GM18502 (cell line): Measurements from ENCODE around the gene RALGPS1.
A peak's percentile ranks its signal among the peaks of the same experiment; 100 is the strongest.

ENCODE experiments used
- ATAC-seq: cut with Tn5 transposase; IDR thresholded peaks from one replicate; pipeline ENCODE4 v1.9.1; 2021; ENCODE audit warnings: mild to moderate bottlenecking; ENCODE audit not compliant: unreplicated experiment, poor library complexity

Gene RALGPS1

DNA sequence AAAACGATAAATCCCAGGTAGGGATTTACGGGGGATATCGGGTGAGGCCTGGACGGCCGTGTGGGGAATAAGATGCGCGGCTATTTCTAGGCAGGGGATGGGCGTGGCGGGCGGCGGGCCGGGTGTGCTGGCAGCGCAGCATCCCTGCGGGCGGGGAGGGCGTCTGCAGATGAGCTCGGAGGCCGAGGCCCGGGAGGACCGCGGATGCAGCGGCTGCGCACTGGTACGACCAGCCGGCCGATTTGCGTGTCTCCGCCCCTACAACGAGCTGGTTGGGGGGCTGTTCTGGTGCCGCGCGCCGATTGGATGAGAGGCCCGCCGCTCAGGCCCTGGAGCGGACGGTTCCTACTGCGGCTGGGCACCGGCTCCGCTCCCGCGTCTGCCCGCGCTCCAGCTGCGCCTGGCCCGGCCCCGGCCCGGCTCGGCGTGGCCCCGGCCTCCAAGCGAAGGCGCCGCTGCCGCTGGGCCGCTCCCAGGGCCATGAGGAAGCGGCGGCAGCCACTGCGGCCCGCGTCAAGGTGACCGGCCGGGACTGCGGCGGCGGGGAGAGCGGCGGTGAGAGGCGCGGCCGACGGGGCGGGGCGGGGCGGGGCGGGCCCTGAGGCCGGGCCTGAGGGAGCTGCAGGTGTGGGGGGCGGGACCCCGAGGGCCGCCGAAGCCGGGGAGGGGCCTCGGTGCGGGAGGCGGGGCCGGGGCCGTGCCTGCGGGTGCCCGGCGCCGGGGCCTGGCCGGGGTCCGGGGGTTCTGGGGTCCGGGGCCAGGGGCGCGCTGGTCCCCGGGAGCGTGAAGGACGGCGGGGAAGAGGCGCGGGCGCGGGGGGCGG lies at the start of gene RALGPS1:
Gene RALGPS1, plus strand, starts transcription at position 325 of the 823 bp plus-strand sequence. CDS start 47,508 bp downstream, outside the sequence.
- peak; percentile 98 for ATAC-seq

GRCh38 chr9:126869368-126869767 lies 45.2 kb upstream of the RALGPS1 start:
- no peak for ATAC-seq

GRCh38 chr9:126872516-126872915 lies 42.1 kb upstream of the RALGPS1 start:
- ATAC-seq: no peak

DNA sequence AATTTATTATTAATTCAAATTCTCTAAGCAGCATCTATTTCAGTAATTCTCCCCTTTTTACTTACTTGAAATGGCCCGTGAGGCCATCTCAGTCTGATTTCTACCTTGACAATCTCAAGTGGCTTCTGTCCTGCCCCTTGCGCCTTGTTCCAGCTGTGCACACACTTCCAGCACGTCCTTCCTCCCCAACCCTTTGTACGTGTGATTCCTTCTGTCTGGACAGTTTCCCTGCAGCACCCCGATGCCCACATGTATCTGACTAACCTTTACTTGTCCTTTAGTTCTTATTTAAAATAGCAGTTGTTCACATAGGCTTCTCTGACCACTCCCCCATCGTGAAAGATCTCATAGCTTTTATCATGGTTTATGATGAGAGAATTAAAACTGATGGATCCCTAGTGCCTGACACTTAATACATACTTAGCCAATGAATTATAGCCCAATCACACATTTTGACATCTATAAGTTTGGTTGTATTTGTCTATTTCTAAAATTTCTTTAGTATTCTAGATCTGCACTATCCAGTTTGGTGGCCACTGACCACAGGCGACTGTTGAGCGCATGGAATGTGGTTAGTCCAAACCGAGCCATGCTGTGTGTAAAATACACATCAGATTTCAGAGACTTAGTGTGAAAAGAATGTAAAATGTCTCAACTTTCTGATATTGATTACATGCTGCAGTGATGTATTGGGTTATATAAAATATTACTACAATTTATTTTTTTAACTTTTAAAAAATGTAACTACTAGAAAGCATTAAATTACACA lies 39.9 kb upstream of the RALGPS1 start:
- ATAC-seq: no peak

DNA sequence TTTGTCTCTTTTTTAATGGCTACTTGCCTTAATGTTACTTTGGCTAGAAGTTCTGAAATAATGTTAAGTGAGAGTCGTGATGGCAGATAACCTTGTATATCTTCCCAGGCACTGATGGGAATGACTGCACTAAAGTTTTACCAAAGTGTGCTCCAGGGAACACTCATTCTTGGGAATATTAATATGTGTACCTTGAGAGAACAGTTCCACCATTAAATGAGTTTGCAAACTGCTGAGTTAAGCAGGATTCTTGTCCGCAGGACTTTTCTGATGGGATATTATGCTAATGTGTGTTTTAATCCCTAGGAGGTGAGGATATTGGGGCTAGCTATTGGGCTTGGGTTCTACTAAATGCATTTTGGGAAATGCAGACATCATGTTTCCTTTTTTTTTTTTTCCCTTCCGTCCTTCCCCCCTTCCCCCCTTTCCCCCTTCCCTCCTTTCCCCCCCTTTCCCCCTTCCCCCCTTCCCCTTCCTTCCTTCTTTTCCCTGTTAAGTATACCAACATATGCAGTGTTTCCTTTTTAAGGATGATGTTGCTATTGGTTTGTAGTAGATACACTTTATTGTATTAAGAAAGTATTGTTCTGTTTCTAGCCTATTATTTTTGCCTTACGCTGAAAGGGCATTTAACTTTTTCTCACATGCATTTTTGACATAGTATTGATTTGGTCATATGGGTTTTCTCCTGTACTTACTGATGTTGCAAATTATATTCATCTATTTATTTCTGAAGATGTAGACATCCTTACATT lies 38.6 kb upstream of the RALGPS1 start:
- ATAC-seq: no peak

DNA sequence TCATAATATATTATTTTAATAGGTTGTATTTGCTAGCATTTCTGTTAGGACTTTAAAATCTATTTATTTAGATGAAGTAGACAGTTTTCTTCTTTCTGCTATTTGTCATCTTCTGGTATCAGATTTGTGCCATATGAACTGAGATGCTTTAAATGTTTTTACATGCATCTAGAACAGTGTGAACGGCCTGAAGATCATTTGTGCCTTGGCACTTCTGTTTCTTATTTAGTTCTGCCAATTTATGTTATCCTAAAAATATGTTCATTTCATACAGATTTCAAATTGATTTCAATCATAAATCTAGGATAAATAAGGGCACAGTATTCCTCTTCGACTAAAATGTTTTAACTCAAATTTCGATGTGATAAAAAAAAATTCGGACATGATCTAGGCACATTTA lies 38.1 kb upstream of the RALGPS1 start:
- ATAC-seq: no peak

DNA sequence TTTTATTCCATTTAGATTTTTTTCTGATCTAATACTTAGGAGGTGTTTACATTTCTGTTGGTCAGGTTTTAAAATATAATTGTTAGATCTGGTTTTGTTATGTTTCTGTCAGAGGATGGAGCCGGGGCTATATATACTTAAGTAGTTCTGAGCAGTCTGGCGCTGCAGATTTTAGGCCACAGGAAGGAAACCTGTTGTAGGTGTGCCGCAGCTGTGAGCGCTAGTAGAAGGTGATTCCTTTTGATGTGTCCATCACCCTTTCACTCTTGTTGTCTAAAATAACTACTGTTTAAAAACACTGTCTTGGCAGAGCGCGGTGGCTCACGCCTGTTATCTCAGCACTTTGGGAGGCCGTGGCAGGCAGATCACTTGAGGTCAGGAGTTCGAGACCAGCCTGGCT lies 37.2 kb upstream of the RALGPS1 start:
- ATAC-seq: no peak

GRCh38 chr9:126879288-126879687 lies 35.3 kb upstream of the RALGPS1 start:
- no peak for ATAC-seq

DNA sequence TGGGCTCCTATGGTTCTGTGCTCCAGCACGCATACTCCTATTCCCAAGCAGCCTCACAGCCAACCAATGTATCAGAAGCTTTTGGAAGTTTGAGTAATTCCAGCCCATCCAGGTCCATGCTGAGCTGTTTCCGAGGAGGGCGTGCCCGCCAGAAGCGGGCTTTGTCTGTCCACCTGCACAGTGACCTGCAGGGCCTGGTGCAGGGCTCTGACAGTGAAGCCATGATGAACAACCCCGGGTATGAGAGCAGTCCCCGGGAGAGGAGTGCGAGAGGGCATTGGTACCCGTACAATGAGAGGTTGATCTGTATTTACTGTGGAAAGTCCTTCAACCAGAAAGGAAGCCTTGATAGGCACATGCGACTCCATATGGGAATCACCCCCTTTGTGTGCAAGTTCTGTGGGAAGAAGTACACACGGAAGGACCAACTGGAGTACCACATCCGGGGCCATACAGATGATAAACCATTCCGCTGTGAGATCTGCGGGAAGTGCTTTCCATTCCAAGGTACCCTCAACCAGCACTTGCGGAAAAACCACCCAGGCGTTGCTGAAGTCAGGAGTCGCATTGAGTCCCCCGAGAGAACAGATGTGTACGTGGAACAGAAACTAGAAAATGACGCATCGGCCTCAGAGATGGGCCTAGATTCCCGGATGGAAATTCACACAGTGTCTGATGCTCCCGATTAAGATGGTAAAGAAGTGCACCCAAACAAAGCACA lies 34.2 kb upstream of the RALGPS1 start:
- no peak for ATAC-seq

- ATAC-seq: no peak
Measured at GRCh38 chr9:126880947-126881332, 33.6 kb upstream of the RALGPS1 start.

DNA sequence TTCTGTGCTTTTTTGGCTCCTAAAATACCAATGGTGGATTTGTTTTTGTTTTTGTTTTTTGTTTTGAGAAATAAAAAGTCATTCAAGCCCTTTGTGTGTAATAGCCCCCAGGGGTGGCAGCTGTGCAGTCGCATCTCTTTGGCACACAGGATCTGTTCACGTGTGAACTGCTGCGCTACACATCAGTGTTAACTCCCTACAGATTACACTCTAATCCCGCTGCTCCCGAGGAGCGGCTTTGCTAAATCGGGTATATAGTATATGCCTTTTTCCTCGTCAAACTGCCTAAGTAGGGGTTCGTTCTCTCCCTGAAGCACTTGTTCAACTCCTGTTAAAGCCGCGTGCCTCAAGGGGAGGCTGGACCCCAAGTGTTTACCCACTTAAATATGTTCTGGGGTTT lies 31.8 kb upstream of the RALGPS1 start:
- ATAC-seq: no peak

DNA sequence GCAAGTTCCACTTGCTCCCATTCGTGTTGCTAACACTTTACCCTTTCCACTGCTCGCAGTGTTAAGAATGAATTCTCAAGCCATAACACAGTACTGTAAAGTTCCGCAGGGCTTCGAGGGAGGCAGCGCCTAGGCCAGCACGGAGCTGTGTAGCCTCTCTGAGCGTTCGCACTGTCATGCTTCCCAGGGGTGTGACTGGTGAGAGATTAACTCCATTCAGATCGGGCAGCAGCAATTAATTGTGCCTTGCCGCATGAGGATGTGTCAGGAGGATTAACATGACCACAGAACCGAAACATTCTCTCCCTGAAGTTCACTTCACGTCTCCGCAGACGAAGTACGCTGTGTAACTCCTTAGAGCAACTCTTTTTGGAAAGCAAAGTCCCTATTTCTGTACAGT lies 30.9 kb upstream of the RALGPS1 start:
- ATAC-seq: no peak

- ATAC-seq: no peak
Measured at GRCh38 chr9:126885131-126885641, 29.4 kb upstream of the RALGPS1 start.

- ATAC-seq: no peak
Measured at GRCh38 chr9:126886034-126886822, 28.4 kb upstream of the RALGPS1 start.

- no peak for ATAC-seq
Measured at GRCh38 chr9:126886897-126887296, 27.7 kb upstream of the RALGPS1 start.

DNA sequence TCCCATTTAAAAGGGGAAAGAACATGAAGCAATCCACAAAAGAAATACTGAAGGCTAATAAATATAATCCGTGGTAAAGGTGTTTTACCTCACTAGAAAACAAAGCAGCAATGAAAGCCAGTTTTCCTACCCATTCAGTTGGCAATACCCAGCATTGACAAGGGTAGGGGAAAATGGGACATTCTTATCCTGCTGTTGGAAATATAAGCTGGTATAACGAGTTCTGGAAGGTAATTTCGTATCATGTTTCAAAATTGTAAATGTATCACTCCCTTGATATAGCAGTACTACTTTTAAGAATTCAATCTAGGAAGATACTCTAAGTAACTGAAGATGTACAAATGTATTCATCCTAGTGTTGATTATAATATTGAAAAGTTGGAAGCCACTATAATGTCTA lies 22.9 kb upstream of the RALGPS1 start:
- ATAC-seq: no peak

DNA sequence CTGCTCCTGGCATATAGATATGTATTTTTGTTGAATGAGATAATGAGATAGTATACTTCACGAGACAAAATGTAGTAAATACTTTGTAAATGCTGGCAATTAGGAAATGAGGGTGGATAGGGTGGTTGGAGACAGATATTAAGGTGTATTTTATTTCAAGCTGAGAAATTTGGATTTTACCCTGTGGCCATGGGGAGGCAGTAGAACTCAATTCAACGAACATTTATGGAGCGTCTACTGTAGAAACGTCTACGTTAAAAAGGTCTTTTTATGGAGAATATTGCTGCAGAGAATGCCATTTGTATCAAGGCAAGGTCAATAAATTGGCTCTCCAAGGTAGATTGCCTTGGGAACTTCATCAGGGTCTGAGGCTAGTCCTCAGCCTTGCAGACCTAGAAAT lies 21.5 kb upstream of the RALGPS1 start:
- no peak for ATAC-seq

GRCh38 chr9:126894052-126894603 lies 20.5 kb upstream of the RALGPS1 start:
- no peak for ATAC-seq

GRCh38 chr9:126902210-126902609 lies 12.4 kb upstream of the RALGPS1 start:
- ATAC-seq: no peak
